ENCODE results near the gene C6orf47.

The C6orf47 gene

DNA sequence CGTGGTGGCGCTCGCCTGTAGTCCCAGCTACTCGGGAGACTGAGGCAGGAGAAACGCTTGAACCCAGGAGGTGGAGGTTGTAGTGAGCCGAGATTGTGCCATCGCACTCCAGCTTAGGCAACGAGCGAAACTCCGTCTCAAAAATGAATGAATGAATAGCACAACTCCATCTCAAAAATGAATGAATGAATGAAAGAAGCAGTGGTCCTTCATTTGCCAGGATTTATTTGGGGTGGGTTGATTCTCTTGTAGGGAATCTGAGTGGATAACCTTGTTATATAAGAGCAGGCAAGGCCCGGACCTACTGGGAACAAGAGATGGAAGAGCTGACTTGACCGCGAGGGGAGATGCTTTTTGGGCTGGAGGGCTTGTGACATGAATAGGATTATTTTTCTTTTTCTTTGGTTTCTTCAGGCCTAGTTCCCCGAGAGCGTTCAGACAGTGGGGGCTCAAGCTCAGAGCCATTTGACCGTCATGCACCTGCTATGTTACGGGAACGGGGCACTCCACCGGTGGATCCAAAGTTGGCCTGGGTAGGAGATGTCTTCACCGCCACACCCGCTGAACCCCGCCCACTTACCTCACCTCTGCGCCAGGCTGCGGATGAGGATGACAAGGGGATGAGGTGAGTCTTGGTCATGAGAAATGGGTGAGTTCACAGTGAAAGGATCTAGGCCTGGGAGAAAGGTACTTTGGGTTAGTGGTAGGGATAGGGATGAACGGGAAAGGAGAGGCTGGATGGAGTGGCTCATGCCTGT lies 30.2 kb downstream of the C6orf47 start:
- H3K27ac ChIP-seq (ENCODE audit: low read depth, low read length) = no peak overlapping the region
- WGBS = 95% methylated on average over 25 of the region's 25 CpGs
- H3K4me1 ChIP-seq (ENCODE audit: insufficient read depth, low read length) = no peaks in the 10 kb centered on the region
- no peak overlapping the region for H3K9ac ChIP-seq (ENCODE audit: low read depth, low read length)
- no peaks in the 10 kb centered on the region for H3K9me3 ChIP-seq (ENCODE audit: insufficient read depth, low read depth, low read length)
- no peak overlapping the region for H3K4me3 ChIP-seq (ENCODE audit: low read length)
- H3K36me3 ChIP-seq (ENCODE audit: insufficient read depth, low read length) = peaks cover 100% of the 10 kb centered on the region
- H3K27me3 ChIP-seq (ENCODE audit: insufficient read depth, low read length) = no peaks in the 10 kb centered on the region

GRCh38 chr6:31629014-31629413 lies 31.6 kb downstream of the C6orf47 start:
- WGBS = 93% methylated on average over 7 of the region's 7 CpGs
- Histone ChIP-seq H3K4me1 (ENCODE audit: insufficient read depth, low read length) (no peaks in the 10 kb centered on the region), H3K4me3 (ENCODE audit: low read length) (no peak overlapping the region), H3K36me3 (ENCODE audit: insufficient read depth, low read length) (peaks cover 100% of the 10 kb centered on the region), H3K27ac (ENCODE audit: low read depth, low read length) (no peak overlapping the region), H3K9me3 (ENCODE audit: insufficient read depth, low read depth, low read length) (no peaks in the 10 kb centered on the region), H3K9ac (ENCODE audit: low read depth, low read length) (no peak overlapping the region), H3K27me3 (ENCODE audit: insufficient read depth, low read length) (no peaks in the 10 kb centered on the region)

- Histone ChIP-seq H3K4me1 (ENCODE audit: insufficient read depth, low read length) (0 out of 2 replicates have a peak, but pooled peaks cover 2% of the 10 kb centered on the region), H3K27me3 (ENCODE audit: insufficient read depth, low read length) (no peaks in the 10 kb centered on the region), H3K4me3 (ENCODE audit: low read length) (no peak overlapping the region), H3K9me3 (ENCODE audit: insufficient read depth, low read depth, low read length) (no peaks in the 10 kb centered on the region), H3K36me3 (ENCODE audit: insufficient read depth, low read length) (peaks cover 99% of the 10 kb centered on the region), H3K9ac (ENCODE audit: low read depth, low read length) (no peak overlapping the region), H3K27ac (ENCODE audit: low read depth, low read length) (no peak overlapping the region)
- 98% methylated on average over 19 of the region's 19 CpGs for WGBS
Observed at GRCh38 chr6:31627690-31628287, 32.8 kb downstream of the C6orf47 start.

DNA sequence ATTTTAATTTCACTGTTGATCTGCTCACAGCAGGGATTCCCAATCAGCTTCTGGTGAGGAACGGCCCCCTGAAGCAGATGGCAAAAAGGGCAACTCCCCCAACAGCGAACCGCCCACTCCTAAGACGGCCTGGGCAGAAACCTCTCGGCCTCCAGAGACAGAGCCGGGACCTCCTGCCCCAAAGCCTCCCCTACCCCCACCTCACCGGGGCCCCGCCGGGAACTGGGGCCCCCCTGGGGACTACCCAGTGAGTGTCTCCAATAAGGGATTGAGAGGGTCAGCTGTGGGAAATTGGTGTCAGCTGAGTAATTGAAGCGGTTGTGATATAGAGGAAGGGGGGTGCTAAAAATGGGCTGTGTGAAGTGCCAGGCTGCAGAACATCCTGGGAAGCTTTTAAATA lies 33.6 kb downstream of the C6orf47 start:
- H3K27ac ChIP-seq (ENCODE audit: low read depth, low read length) = no peak overlapping the region
- H3K27me3 ChIP-seq (ENCODE audit: insufficient read depth, low read length) = no peaks in the 10 kb centered on the region
- WGBS = 93% methylated on average over 10 of the region's 10 CpGs
- no peak overlapping the region for H3K4me3 ChIP-seq (ENCODE audit: low read length)
- H3K36me3 ChIP-seq (ENCODE audit: insufficient read depth, low read length) = peaks cover 99% of the 10 kb centered on the region
- H3K4me1 ChIP-seq (ENCODE audit: insufficient read depth, low read length) = peaks cover 9% of the 10 kb centered on the region; the same call in 1 of the 2 replicates
- H3K9ac ChIP-seq (ENCODE audit: low read depth, low read length) = no peak overlapping the region
- H3K9me3 ChIP-seq (ENCODE audit: insufficient read depth, low read depth, low read length) = no peaks in the 10 kb centered on the region

- H3K4me3 ChIP-seq (ENCODE audit: low read length) = no peak overlapping the region
- no peak overlapping the region for H3K27ac ChIP-seq (ENCODE audit: low read depth, low read length)
- no peaks in the 10 kb centered on the region for H3K9me3 ChIP-seq (ENCODE audit: insufficient read depth, low read depth, low read length)
- H3K36me3 ChIP-seq (ENCODE audit: insufficient read depth, low read length) = peaks cover 77% of the 10 kb centered on the region
- WGBS = 94% methylated on average over 8 of the region's 10 CpGs
- H3K4me1 ChIP-seq (ENCODE audit: insufficient read depth, low read length) = peaks cover 13% of the 10 kb centered on the region; the same call in 1 of the 2 replicates
- H3K27me3 ChIP-seq (ENCODE audit: insufficient read depth, low read length) = no peaks in the 10 kb centered on the region
- H3K9ac ChIP-seq (ENCODE audit: low read depth, low read length) = no peak overlapping the region
Observed at GRCh38 chr6:31624070-31624469, 36.5 kb downstream of the C6orf47 start.

DNA sequence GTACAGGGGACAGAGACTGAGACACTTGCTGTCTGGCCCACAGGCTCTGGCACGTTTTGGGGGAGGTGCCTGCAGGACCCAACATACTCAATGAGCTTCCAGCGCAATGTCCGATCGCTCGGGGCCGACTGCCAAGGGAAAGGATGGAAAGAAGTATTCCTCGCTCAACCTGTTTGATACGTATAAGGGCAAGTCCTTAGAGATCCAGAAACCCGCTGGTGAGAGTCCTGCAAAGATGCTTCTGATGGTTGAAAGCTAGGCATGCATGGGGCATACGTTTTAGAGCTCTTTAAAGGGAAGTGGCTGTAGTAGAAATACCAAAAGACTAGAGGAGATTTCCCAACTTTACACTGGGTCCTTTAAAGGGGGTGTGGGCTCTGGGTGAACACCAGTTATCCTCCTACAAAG lies 37.9 kb downstream of the C6orf47 start:
- 90% methylated on average over 10 of the region's 10 CpGs for WGBS
- Histone ChIP-seq H3K4me3 (ENCODE audit: low read length) (peak overlapping the region; percentile 94; the same call in 1 of the 2 replicates), H3K4me1 (ENCODE audit: insufficient read depth, low read length) (peaks cover 13% of the 10 kb centered on the region; the same call in 1 of the 2 replicates), H3K27ac (ENCODE audit: low read depth, low read length) (no peak overlapping the region), H3K27me3 (ENCODE audit: insufficient read depth, low read length) (no peaks in the 10 kb centered on the region), H3K9me3 (ENCODE audit: insufficient read depth, low read depth, low read length) (no peaks in the 10 kb centered on the region), H3K36me3 (ENCODE audit: insufficient read depth, low read length) (peaks cover 63% of the 10 kb centered on the region), H3K9ac (ENCODE audit: low read depth, low read length) (peak overlapping the region; percentile 97; the same call in 1 of the 2 replicates)

DNA sequence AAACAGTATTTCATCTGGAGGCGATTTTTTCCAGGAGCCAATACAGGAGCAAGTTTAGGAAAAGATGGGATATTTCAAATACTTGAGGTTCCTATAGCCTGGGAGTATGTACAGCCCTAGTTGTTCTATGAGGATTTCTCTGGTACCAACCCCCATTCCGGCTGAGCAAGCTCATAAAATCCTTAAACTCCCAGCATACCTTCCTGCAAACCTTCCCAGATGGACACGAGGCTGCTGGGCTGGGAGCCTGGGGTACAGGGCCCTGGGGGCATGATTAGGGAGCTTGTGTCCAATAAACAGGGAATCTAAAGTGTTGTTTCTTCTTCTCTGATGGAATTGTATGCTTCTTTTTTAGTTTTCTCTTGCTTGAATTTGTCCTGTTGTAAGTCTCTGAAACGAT lies 38.6 kb downstream of the C6orf47 start:
- H3K4me3 ChIP-seq (ENCODE audit: low read length) = peak overlapping the region; percentile 94
- 34% methylated on average over 4 of the region's 4 CpGs for WGBS
- peak overlapping the region; percentile 99; the same call in 1 of the 2 replicates for H3K27ac ChIP-seq (ENCODE audit: low read depth, low read length)
- no peaks in the 10 kb centered on the region for H3K27me3 ChIP-seq (ENCODE audit: insufficient read depth, low read length)
- H3K9me3 ChIP-seq (ENCODE audit: insufficient read depth, low read depth, low read length) = no peaks in the 10 kb centered on the region
- peaks cover 13% of the 10 kb centered on the region; the same call in 1 of the 2 replicates for H3K4me1 ChIP-seq (ENCODE audit: insufficient read depth, low read length)
- H3K9ac ChIP-seq (ENCODE audit: low read depth, low read length) = peak overlapping the region; percentile 97
- H3K36me3 ChIP-seq (ENCODE audit: insufficient read depth, low read length) = peaks cover 56% of the 10 kb centered on the region

GRCh38 chr6:31621320-31621939 lies 39.1 kb downstream of the C6orf47 start:
- WGBS = 6% methylated on average over 15 of the region's 15 CpGs
- no peaks in the 10 kb centered on the region for H3K27me3 ChIP-seq (ENCODE audit: insufficient read depth, low read length)
- peaks cover 50% of the 10 kb centered on the region for H3K36me3 ChIP-seq (ENCODE audit: insufficient read depth, low read length)
- peak overlapping the region; percentile 97 for H3K9ac ChIP-seq (ENCODE audit: low read depth, low read length)
- H3K27ac ChIP-seq (ENCODE audit: low read depth, low read length) = peak overlapping the region; percentile 99
- H3K4me1 ChIP-seq (ENCODE audit: insufficient read depth, low read length) = peaks cover 13% of the 10 kb centered on the region; the same call in 1 of the 2 replicates
- H3K9me3 ChIP-seq (ENCODE audit: insufficient read depth, low read depth, low read length) = no peaks in the 10 kb centered on the region
- H3K4me3 ChIP-seq (ENCODE audit: low read length) = peak overlapping the region; percentile 94

- H3K4me3 ChIP-seq (ENCODE audit: low read length) = peak within 1 kb of the TSS; percentile 94
- WGBS = under 1% methylated on average over 66 of the region's 67 CpGs
- peak within 1 kb of the TSS; percentile 97 for H3K9ac ChIP-seq (ENCODE audit: low read depth, low read length)
- H3K27ac ChIP-seq (ENCODE audit: low read depth, low read length) = peak within 1 kb of the TSS; percentile 100
- H3K27me3 ChIP-seq (ENCODE audit: insufficient read depth, low read length) = no peaks in the 10 kb centered on the region
- H3K9me3 ChIP-seq (ENCODE audit: insufficient read depth, low read depth, low read length) = no peaks in the 10 kb centered on the region
- peaks cover 13% of the 10 kb centered on the region; the same call in 1 of the 2 replicates for H3K4me1 ChIP-seq (ENCODE audit: insufficient read depth, low read length)
- H3K36me3 ChIP-seq (ENCODE audit: insufficient read depth, low read length) = peaks cover 44% of the 10 kb centered on the region
Observed at GRCh38 chr6:31620586-31621319, 39.8 kb downstream of the C6orf47 start, which contains the start of gene PRRC2A. Gene PRRC2A (plus strand): TSS chr6:31620715. CDS start chr6:31622790, 2,075 bp downstream.

- Histone ChIP-seq H3K9ac (ENCODE audit: low read depth, low read length) (peak overlapping the region; percentile 95), H3K9me3 (ENCODE audit: insufficient read depth, low read depth, low read length) (no peaks in the 10 kb centered on the region), H3K4me1 (ENCODE audit: insufficient read depth, low read length) (peaks cover 20% of the 10 kb centered on the region; the same call in 1 of the 2 replicates), H3K27me3 (ENCODE audit: insufficient read depth, low read length) (no peaks in the 10 kb centered on the region), H3K36me3 (ENCODE audit: insufficient read depth, low read length) (peaks cover 36% of the 10 kb centered on the region), H3K27ac (ENCODE audit: low read depth, low read length) (peak overlapping the region; percentile 100), H3K4me3 (ENCODE audit: low read length) (peak overlapping the region; percentile 88)
- WGBS = under 1% methylated on average over 50 of the region's 50 CpGs
Observed at GRCh38 chr6:31619805-31620585, 40.6 kb downstream of the C6orf47 start.

All from HUES64 (cell line).